GM18502 (cell line): ENCODE data around the gene PLA2G4F.
"Not testable (repeated sequence)": the region's sequence is repeated elsewhere in the genome, so short reads cannot be mapped to it uniquely, and the experiment has no call there.

Experiments used
- ATAC-seq: cut with Tn5 transposase; IDR thresholded peaks from one replicate; pipeline ENCODE4 v1.9.1; 2021; ENCODE audit warnings: mild to moderate bottlenecking; ENCODE audit not compliant: unreplicated experiment, poor library complexity

Gene PLA2G4F

GRCh38 chr15:42104095-42104891 is 52.1 kb downstream of the PLA2G4F start:
- ATAC-seq, result no peak

GRCh38 chr15:42102646-42103235 is 53.7 kb downstream of the PLA2G4F start:
- no peak for ATAC-seq

- ATAC-seq, result no peak
Measured at GRCh38 chr15:42101861-42102260, 54.6 kb downstream of the PLA2G4F start.

GRCh38 chr15:42100021-42100800 is 56.2 kb downstream of the PLA2G4F start:
- ATAC-seq, result no peak

- no peak for ATAC-seq
Measured at GRCh38 chr15:42097018-42097417, 59.4 kb downstream of the PLA2G4F start.

- ATAC-seq, result no peak
Measured at GRCh38 chr15:42094512-42094963, 61.9 kb downstream of the PLA2G4F start, which contains the start of gene PLA2G4D. PLA2G4D (minus strand) TSS chr15:42094562; CDS start chr15:42094459, 103 bp downstream.

- no peak for ATAC-seq
Measured at GRCh38 chr15:42093966-42094365, 62.5 kb downstream of the PLA2G4F start.

GRCh38 chr15:42092398-42093318 is 63.8 kb downstream of the PLA2G4F start:
- ATAC-seq, result no peak

- ATAC-seq, result not testable (repeated sequence)
Measured at GRCh38 chr15:42091753-42092397, 64.6 kb downstream of the PLA2G4F start.

- ATAC-seq, result no peak
Measured at GRCh38 chr15:42090781-42091180, 65.7 kb downstream of the PLA2G4F start.

- no peak for ATAC-seq
Measured at GRCh38 chr15:42090370-42090769, 66.1 kb downstream of the PLA2G4F start.

- ATAC-seq, result no peak
Measured at GRCh38 chr15:42089942-42090341, 66.5 kb downstream of the PLA2G4F start.
